ENCODE data around the gene RMDN2.
"Not testable (repeated sequence)": the region's sequence is repeated elsewhere in the genome, so short reads cannot be mapped to it uniquely, and the experiment has no call there.

The RMDN2 gene

GRCh38 chr2:37926635-37927034, 1.5 kb downstream of the RMDN2 start:
- H3K4me3 ChIP-seq (ENCODE audit: insufficient read depth, low read length, poor library complexity, severe bottlenecking): no peak overlapping the region

GRCh38 chr2:37928377-37928776, 3.3 kb downstream of the RMDN2 start:
- Histone ChIP-seq H3K36me3 (ENCODE audit: low read length) (no peaks in the 10 kb centered on the region), H3K27me3 (ENCODE audit: low read length) (no peaks in the 10 kb centered on the region), H3K4me2 (ENCODE audit: low read depth, low read length, poor library complexity, severe bottlenecking) (no peak overlapping the region), H4K20me1 (ENCODE audit: low read depth, low read length) (no peaks in the 10 kb centered on the region), H3K9me3 (ENCODE audit: insufficient read depth, low read length) (no peaks in the 10 kb centered on the region), H2AFZ (ENCODE audit: low read depth, low read length, severe bottlenecking) (no peak overlapping the region), H3K9me2 (replicated peaks; ENCODE audit: insufficient read depth, low read length) (no peaks in the 10 kb centered on the region), H3F3A (ENCODE audit: insufficient read depth) (no peaks in the 10 kb centered on the region), H3K9ac (ENCODE audit: low read length) (no peak overlapping the region), H3K4me3 (ENCODE audit: insufficient read depth, low read length, poor library complexity, severe bottlenecking) (no peak overlapping the region), H3K79me2 (ENCODE audit: insufficient read depth, low read length) (no peaks in the 10 kb centered on the region; the same call in 1 of the 2 replicates), H3K27ac (ENCODE audit: low read depth, low read length) (no peak overlapping the region)
- no peak for TF ChIP-seq EZH2phosphoT487 (conservative IDR thresholded peaks at IDR 0.05; ENCODE audit: low read length)
- TF ChIP-seq CTCF (IDR thresholded peaks at IDR 0.05; ENCODE audit: insufficient read depth, low read length, poor library complexity, severe bottlenecking): no peak

More at GRCh38 chr2:37926635-37927034, 1.5 kb downstream of the RMDN2 start:
- no peak overlapping the region for H3K9ac ChIP-seq (ENCODE audit: low read length)
- H3K27me3 ChIP-seq (ENCODE audit: low read length): no peaks in the 10 kb centered on the region
- no peaks in the 10 kb centered on the region for H4K20me1 ChIP-seq (ENCODE audit: low read depth, low read length)
- H3K79me2 ChIP-seq (ENCODE audit: insufficient read depth, low read length): no peaks in the 10 kb centered on the region; the same call in 1 of the 2 replicates
- H3K9me2 ChIP-seq (replicated peaks; ENCODE audit: insufficient read depth, low read length): no peaks in the 10 kb centered on the region
- no peak overlapping the region for H3K27ac ChIP-seq (ENCODE audit: low read depth, low read length)
- H3K4me2 ChIP-seq (ENCODE audit: low read depth, low read length, poor library complexity, severe bottlenecking): peak overlapping the region; percentile 100
- H3K36me3 ChIP-seq (ENCODE audit: low read length): no peaks in the 10 kb centered on the region
- no peaks in the 10 kb centered on the region for H3K9me3 ChIP-seq (ENCODE audit: insufficient read depth, low read length)
- TF ChIP-seq EZH2phosphoT487 (conservative IDR thresholded peaks at IDR 0.05; ENCODE audit: low read length) (no peak), CTCF (IDR thresholded peaks at IDR 0.05; ENCODE audit: insufficient read depth, low read length, poor library complexity, severe bottlenecking) (no peak)
- H2AFZ ChIP-seq (ENCODE audit: low read depth, low read length, severe bottlenecking): no peak overlapping the region
- no peaks in the 10 kb centered on the region for H3F3A ChIP-seq (ENCODE audit: insufficient read depth)

- H3K36me3 ChIP-seq (ENCODE audit: low read length); H3F3A ChIP-seq (ENCODE audit: insufficient read depth); H3K9me2 ChIP-seq (replicated peaks; ENCODE audit: insufficient read depth, low read length); H4K20me1 ChIP-seq (ENCODE audit: low read depth, low read length); H3K9ac ChIP-seq (ENCODE audit: low read length); H3K79me2 ChIP-seq (ENCODE audit: insufficient read depth, low read length); H3K4me3 ChIP-seq (ENCODE audit: insufficient read depth, low read length, poor library complexity, severe bottlenecking); H3K27me3 ChIP-seq (ENCODE audit: low read length); H3K4me2 ChIP-seq (ENCODE audit: low read depth, low read length, poor library complexity, severe bottlenecking); H3K9me3 ChIP-seq (ENCODE audit: insufficient read depth, low read length); H3K27ac ChIP-seq (ENCODE audit: low read depth, low read length); H2AFZ ChIP-seq (ENCODE audit: low read depth, low read length, severe bottlenecking): not testable (repeated sequence)
Measured at GRCh38 chr2:37930392-37930791, 5.3 kb downstream of the RMDN2 start.

GRCh38 chr2:37932873-37933272, 7.8 kb downstream of the RMDN2 start:
- not testable (repeated sequence) for H4K20me1 ChIP-seq (ENCODE audit: low read depth, low read length); H3F3A ChIP-seq (ENCODE audit: insufficient read depth); H3K36me3 ChIP-seq (ENCODE audit: low read length); H3K9me3 ChIP-seq (ENCODE audit: insufficient read depth, low read length); H3K4me3 ChIP-seq (ENCODE audit: insufficient read depth, low read length, poor library complexity, severe bottlenecking); H3K4me2 ChIP-seq (ENCODE audit: low read depth, low read length, poor library complexity, severe bottlenecking); H2AFZ ChIP-seq (ENCODE audit: low read depth, low read length, severe bottlenecking); H3K27ac ChIP-seq (ENCODE audit: low read depth, low read length); H3K27me3 ChIP-seq (ENCODE audit: low read length); H3K9ac ChIP-seq (ENCODE audit: low read length); H3K79me2 ChIP-seq (ENCODE audit: insufficient read depth, low read length); H3K9me2 ChIP-seq (replicated peaks; ENCODE audit: insufficient read depth, low read length)
